ENCODE measurements around the gene IL22. TPM values are rescaled to one million over a fixed set of nuclear protein-coding genes. Genes with fewer than 3 reads are reported as not detected.

Gene IL22
- total RNA-seq, result not detected in 2 replicates

GRCh38 chr12:68253504-68253903, at the start of gene IL22:
Gene IL22 (minus strand): TSS chr12:68253604. CDS start chr12:68253448, 156 bp downstream.

GRCh38 chr12:68225576-68226476, 27.6 kb downstream of the IL22 start, which contains the start of gene IL26:
Gene IL26 (minus strand): TSS chr12:68225810. CDS start chr12:68225756, 54 bp downstream.

Other genes with a start within 250 kb of the IL22 start
- gene IFNG, start 93.9 kb downstream of the IL22 start, total RNA-seq, result not detected in 2 replicates
- gene IL26, start 27.8 kb downstream of the IL22 start, total RNA-seq, result not detected in 2 replicates
- gene MDM1, start 78.8 kb upstream of the IL22 start, total RNA-seq, result 2.6 and 4.2 TPM in 2 replicates